ENCODE results near the gene ZNF727.
"Not testable (repeated sequence)": the region's sequence is repeated elsewhere in the genome, so short reads cannot be mapped to it uniquely, and the experiment has no call there.

ZNF727 gene

DNA sequence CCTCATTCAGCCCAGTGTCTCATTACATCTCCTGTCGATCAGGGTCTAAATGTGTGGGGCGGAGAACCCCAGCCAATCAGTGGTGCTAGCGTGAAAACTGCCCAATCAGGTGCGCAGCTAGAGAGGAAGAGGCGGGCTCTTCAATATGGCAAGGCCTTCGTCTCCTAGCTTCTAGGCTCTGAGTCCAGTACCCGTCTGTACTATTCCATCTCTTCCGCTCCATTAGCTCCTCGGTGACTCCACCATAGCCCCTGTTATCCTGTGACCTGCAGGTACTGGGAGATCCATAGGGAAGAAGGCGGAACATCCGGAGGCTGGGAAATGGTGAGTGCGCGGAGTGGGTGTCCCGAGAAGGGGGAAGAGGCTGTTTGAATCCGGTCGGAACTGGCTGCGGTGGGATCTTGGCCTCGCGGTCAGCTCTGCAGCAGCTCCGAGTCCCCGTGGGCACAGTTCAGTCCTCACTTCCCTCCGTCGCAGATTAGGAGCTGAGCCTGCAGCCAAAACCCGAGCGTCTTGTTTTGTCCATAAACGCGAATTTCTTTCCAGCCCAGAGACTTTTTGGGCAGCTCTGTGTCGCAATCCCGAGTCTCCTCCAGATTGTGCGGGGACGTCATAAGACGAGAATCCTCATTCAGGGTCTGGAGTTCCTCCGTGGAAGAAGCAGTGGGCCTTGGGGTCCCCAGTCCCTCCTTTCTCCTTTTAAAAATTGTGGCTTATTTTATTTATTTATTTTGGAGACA, at the start of gene ZNF727:
ZNF727 (plus strand) TSS at position 134 of the 740 bp plus-strand sequence; CDS start at position 322, 188 bp downstream.
- peak; percentile 21 to 83 (median 70) for DNase-seq

DNA sequence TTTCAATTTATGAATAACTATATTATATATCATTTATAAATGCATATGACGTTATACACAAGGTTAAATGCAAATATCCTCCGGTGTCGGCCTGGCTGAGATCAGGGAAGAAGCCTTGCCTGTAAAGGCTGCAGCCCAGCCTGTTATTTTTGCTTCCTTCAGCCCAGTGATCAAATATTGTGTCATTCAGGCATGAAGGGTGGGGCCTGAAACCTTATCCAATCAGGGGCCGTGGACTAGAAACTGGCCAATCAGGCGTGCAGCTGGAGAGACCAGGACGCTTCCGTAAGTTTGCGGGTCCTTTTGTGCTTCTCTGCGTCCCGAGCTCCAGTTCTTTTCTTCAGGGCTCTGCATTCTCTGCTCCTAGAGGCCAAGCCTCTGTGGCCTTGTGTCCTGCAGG, 46.7 kb upstream of the ZNF727 start, which contains the start of gene ZNF722:
ZNF722 (plus strand) TSS at position 301 of the 400 bp plus-strand sequence. CDS start 113 bp downstream, outside the sequence.
- no peak for DNase-seq

DNA sequence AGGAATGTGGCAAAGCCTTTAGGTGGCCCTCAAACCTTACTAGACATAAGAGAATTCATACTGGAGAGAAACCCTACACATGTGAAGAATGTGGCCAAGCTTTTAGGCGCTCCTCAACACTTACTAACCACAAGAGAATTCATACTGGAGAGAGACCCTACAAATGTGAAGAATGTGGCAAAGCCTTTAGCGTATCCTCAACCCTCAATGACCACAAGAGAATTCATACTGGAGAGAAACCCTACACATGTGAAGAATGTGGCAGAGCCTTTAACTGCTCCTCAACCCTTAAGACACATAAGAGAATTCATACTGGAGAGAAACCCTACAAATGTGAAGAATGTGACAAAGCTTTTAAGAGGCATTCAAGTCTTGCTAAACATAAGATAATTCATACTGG, 29.7 kb upstream of the ZNF727 start:
- not testable (repeated sequence) for DNase-seq

DNA sequence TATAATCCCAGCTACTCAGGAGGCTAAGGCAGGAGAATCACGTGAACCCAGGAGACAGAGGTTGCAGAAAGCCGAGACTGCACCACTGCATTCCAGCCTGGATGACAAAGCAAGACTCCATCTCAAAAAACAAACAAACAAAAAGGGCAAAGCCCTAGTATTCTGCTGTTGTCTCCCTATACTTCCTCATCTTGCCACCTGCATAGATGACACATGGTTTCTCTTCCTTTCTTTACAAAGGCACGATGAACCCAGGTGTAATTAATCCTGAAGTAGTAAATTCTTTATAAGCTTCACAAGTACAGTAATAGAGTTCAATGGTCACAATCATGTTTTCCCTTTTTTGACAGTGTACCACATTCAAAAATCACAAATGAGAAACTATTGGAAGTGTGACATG, 9.8 kb upstream of the ZNF727 start:
- DNase-seq = no peak

DNA sequence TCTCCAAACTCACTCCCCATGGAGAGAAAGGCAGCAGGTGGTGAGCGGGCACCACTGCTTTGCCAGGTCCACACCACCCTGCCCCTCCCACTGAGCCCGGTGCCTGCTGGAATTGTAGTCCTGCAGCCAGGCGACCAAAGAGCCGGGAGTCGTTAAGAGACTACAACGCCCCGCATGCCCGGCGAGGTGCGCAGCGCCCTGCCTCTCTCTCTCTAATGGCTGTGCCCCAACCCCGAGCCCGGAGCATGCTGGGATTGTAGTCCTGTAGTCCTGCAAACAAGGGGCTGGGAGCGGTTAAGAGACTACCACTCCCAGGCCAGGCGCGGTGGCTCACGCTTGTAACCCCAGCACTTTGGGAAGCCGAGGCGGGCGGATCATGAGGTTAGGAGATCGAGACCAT, 8.1 kb upstream of the ZNF727 start:
- DNase-seq = no peak

DNA sequence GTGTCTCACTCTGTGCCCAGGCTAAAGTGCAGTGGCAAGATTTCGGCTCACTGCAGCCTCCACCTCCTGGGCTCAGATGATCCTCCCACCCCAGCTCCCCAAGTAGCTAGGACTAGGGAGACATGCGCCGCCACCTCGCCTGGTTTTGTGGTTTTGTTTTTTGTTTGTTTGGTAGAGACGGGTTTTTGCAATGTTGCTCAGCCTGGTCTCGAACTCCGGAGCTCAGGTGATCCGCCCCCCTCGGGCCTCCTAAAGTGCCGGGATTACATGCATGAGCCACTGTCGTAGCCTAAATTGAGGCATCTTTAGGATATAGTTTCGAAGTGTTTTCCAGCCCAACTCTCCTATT, 781 bp downstream of the ZNF727 start:
- no peak for DNase-seq

DNA sequence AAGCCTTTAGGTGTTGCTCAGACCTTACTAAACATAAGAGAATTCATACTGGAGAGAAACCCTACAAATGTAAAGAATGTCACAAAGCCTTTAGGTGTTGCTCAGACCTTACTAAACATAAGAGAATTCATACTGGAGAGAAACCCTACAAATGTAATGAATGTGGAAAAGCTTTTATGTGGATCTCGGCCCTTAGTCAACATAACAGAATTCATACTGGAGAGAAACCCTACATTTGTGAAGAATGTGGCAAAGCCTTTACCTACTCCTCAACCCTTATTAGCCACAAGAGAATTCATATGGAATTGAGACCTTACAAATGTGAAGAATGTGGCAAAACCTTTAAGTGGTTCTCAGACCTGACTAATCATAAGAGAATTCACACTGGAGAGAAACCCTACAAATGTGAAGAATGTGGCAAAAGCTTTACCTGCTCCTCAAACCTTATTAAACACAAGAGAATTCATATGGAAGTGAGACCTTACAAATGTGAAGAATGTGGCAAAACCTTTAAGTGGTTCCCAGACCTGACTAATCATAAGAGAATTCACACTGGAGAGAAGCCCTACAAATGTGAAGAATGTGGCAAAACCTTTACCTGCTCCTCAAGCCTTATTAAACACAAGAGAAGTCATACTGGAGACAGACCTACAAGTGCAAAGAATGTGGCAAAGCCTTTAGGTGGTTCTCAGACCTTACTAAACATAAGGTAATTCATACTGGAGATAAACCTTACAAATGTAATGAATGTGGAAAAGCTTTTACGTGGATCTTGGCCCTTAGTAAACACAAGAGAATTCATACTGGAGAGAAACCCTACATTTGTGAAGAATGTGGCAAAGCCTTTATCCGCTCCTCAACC, 32.8 kb downstream of the ZNF727 start:
- not testable (repeated sequence) for DNase-seq

DNA sequence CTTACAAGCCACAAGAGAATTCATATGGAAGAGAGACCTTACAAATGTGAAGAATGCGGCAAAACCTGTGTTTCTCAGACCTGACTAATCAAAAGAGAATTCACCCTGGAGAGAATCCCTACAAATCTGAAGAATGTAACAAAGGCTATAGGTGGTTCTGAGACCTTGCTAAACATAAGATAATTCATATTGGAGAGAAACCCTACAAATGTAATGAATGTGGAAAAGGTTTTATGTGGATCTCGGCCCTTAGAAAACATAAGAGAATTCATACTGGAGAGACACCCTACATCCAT, 33.4 kb downstream of the ZNF727 start:
- DNase-seq = no peak

DNA sequence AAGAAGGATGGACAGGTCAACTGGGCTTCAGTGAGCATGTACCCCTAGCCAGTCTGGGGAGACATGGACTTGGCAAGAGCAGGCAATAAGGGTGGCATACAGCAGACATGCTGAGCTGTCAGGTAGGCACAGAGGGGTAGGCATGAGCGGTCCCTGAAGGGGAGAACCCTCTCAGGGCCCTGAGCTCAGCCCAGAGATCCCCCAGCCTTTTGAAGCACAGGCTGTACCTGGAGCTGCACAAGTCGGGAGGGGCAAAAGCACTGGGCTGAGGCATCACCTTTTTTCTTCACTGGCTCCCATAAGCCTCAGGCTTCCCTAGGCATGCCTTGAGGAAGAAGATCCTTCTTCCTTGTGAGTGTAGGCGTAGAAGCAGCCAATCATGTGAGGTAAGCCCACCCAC, 42.3 kb downstream of the ZNF727 start:
- no peak for DNase-seq

DNA sequence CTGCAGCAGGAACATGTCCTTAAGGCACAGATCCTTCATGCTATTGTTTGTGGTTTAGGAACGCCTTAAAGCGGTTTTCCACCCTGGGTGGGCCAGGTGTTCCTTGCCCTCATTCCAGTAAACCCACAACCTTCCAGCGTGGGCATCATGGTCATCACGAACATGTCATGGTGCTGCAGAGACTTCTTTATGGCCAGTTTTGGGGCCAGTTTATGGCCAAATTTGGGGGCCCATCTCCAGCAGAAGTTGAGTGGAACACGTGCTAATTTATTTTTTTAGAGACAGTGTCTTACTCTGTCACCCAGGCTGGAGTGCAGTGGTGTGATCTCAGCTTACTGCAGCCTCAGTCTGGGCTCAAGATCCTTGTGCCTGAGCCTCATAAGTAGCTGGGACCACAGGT, 43.6 kb downstream of the ZNF727 start:
- not testable (repeated sequence) for DNase-seq

Measured in C1 segment of cervical spinal cord (tissue), 14 donors.